Activated T-helper 9 cell treated with anti-CD3 and anti-CD28 coated beads, Interleukin-2, amount 50 U/mL, for 16 hours (primary cell): ENCODE data around the gene TEF.
A peak's percentile ranks its signal among the peaks of the same experiment; 100 is the strongest.

ENCODE experiments used
- DNase-seq: peaks from one replicate; pipeline ENCODE4 v3.0.0-alpha.2; 2020; ENCODE audit warnings: low read depth

The TEF gene

DNA sequence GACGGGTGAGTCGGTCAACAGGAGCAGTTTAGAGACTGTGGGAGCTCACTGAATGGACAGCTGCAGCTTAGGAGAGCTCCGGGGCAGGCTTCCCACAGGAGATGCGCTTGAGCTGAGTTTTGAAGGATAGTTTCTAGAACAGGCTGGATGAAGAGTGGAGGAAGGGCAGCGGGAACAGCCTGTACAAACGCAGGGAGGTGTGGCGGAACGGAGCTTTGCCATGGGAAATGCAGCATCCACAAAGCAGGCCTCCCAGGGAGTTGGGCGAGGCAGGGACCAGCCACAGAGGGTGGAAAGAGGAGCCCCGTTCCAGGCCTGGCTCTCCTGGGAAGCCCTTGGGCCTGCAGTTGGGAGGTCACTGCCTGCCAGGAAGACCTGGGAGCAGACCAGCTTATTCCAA lies 26.8 kb upstream of the TEF start:
- no peak for DNase-seq

DNA sequence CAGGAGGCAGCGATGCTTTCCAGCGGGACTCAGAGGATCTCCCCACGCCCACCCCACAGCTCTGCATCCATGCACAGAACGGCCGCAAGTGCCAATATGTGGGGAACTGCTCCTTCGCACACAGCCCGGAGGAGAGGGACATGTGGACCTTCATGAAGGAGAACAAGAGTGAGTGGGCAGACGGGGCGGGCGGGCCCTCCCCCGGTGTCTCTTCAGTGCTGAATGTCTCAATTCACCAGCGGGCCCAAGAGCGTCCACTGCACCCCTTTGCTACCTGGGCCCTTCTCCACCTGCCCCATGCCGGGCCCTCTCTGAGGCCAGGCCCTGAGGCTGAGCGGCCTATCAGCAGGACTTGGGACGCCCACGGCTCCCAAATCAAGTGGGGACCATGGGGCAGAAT lies 25.8 kb upstream of the TEF start:
- DNase-seq = no peak

DNA sequence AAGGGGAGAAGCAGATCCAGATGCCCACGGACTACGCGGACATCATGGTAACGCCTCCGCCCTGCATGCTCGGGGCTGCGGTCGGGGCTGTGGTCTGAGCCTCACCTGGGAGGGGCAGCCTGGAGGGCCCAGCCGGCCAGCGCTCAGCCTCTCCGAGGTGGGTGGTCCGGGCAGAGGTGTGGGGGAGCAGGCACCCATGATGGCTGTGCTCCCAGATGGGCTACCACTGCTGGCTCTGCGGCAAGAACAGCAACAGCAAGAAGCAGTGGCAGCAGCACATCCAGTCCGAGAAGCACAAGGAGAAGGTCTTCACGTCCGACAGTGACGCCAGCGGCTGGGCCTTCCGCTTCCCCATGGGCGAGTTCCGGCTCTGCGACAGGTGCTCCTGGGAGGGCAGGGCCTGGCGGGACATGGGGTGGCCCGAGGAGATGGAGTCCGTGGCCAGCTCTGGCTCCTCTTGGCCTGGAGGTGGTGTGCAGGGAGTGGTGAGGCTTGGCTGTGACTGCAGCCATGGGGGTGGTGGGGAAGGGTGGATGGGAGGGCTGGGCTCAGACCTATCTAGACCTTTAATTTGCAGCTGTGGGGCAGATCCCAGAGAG lies 25.2 kb upstream of the TEF start:
- DNase-seq = no peak

DNA sequence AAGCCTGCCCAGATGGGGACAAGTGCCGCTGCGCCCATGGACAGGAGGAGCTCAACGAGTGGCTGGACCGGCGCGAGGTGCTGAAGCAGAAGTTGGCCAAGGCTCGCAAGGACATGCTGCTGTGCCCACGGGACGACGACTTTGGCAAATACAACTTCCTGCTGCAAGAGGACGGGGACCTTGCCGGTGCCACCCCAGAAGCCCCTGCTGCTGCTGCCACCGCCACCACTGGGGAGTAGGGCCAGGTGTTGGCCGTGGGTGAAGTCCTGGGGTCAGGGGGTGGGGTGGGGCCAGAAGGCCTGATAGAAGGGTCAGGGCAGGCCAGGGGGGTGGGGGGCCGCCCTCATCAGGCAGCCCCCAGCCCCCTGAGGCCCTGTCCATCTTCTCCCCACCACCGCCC lies 24.6 kb upstream of the TEF start:
- DNase-seq = no peak

DNA sequence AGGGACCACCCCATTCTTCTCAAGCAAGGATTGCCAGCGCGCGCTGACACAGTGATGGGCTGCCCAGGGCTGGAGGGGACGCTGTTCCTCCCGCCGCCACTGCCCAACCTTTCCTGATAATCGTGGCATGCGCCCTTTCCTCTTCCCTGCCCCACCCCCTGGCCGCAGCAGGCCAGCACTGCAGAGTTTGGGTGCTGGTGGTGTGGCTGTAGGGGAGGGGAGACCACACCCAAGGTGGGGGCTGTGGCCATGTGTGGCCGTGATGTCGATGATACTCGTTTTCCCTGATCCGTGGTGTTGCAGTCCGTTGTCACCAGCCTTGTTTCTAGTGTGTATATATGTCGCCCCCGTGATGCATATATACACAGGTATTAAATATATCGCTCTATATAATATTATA lies 22.8 kb upstream of the TEF start:
- DNase-seq = no peak

DNA sequence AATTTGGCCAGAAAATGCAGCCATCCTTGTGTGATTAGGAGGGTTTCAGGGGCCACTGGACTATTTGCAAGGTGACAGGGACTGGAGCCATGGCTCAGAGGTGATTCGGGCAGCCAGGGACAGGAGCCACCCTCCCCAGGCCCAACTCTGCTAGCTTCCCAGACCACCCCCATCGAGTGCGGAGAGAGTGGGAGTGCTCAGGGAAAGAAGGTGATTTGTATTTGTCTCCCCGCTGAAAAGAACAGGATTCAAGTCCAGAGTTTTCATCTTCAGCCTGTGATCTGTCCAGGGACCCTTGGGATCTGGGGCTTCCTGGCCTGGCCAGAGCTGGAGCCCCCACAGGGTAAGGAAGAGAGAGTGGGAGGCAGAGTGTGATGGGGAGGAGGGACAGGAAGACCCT lies 22.4 kb upstream of the TEF start:
- no peak for DNase-seq

DNA sequence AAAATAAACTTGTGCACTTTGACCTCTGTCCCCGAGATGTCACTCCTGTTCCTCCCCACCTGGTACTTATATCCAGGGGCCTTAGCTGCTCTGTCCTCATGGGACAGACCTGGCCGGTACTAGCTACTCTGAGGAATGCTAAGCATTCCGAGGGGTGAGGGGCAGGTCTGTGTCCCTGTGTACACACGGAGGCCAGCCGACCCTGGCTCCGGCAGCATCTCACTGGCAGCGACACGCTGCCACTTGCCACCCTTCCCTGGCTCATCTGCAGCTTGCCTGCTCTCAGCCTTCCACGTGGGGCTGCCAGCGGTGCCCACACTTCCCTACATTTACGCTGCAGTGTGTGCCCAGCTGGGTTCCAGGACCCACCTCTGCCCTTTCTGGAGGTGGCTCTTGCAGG lies 21.6 kb upstream of the TEF start:
- DNase-seq = no peak

DNA sequence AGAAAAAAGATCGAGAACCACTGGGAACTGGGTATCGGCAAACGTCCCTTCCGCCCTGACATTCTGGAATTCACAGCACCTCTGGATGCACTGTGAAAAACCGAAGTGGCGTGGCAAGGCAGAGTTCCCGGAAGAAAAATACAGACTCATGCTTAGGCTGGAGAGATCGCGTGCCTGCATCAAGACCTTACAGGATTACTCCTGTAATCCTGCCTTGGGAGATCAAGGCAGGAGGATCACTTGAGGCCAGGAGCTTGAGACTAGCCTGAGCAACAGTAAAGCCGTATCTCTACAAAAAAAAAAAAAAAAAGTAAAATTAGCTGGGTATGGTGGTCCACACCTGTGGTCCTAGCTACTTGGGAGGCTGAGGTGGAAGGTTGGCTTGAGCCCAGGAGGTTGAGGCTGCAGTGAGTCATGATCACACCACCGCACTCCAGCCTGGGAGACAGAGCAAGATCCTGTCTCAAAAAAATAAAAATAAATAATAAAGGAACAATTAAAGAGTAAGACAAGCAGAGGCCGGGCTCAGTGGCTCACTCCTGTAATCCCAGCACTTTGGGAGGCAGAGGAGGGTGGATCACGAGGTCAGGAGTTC lies 19.9 kb upstream of the TEF start:
- DNase-seq = no peak

DNA sequence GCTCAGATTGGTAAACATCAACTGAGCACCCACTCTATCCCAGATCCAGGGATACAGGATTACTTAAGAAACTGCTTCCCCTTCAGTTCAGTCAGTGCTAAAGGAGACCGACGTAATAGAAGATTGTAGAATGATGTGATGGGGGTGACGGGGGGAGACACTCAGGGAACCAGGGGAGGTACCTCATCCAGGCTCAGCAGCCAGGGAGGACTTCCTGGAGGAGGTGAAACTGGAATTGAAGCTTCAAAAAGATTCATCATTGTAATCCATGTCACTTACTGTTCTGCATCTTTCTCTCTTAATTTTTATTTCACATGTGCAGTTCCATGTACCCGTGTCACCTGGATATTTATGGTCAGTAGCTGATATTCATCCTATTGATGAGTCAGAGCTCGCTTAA lies 19.1 kb upstream of the TEF start:
- no peak for DNase-seq

DNA sequence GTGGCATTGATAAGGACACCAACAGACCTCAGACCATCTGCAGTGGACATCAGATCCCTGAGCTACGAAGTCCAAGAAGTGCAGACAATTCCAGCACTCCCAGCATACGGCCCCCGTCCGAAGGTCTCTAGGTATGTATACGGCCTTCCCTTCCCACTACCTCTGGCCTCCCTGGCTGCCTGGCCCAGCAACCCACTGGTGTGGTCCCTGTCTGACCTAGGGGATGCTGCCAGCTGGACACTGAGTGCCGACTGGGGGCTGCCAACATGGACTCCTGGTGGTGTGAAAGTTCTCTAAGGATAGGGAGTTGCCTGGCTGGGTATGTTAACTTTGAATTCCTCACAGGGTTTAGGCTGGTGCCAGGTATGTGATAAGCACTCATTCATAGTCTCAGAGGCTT lies 17.5 kb upstream of the TEF start:
- DNase-seq = no peak

DNA sequence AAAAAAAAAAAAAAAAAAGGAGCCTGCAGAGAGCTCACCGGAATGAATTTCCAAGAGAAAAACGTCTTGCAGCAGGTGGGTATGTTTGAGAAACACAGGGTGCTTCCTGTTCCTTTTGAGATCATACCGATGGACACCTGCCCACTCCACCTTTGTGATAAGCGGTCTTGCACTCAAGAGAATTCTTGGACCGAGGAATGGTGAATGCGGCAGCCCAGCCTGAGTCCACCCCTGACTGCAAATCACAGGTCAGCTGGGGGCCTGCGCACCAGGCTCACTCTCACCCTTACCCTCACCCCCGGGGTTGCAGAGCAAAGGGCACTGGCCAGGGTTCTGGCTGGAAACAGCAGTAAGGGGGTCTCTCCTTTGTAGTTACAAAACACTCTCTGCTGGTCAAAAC lies 16.8 kb upstream of the TEF start:
- no peak for DNase-seq

DNA sequence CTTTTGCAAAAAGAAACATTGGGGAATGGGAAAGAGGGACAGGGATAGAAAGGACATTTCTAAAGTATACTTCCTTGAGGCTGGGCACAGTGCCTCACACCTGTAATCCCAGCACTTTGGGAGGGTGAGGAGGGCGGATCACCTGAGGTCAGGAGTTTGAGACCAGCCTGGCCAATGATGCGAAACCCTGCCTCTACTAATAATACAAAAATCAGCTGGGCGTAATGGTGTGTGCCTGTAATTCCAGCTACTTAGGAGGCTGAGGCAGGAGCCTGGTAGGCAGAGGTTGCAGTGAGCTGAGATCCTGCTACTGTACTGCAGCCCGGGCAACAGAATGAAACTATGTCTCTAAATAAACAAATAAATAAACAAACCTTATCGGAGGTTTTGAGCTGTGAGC lies 16.3 kb upstream of the TEF start:
- no peak for DNase-seq

DNA sequence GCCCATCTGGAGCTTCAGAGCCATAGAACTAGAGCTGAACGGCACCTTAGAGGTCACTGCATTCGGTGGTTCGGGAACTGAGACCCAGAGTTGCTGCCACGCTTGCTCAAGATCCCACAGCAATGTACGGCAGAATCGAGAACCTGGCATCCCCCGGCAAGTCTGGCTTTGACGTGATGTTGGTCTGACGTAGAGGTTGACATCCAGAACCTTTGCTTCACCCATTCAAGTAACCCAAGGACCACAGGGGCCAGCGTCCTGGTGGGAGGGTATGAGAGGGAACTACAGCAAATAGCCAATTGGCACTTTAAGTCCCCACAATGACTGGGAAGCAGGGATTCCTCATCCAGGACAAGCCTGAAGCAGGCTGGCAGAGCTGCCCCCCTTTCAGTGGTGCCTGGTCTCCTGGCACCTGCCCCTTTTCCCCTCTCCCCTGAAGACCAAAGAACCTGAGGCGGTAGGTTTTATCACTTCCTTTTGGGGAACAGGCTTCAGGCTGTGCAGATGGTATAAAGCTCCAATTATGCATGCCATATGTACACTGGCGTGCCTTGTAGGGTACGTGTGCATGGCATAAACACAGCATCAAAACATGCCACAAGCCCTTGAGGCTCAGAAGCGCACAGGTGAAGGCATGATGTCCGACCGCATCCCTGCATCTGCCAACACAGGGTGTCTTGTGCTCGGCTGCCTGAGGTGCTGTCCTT lies 15.3 kb upstream of the TEF start:
- no peak for DNase-seq

DNA sequence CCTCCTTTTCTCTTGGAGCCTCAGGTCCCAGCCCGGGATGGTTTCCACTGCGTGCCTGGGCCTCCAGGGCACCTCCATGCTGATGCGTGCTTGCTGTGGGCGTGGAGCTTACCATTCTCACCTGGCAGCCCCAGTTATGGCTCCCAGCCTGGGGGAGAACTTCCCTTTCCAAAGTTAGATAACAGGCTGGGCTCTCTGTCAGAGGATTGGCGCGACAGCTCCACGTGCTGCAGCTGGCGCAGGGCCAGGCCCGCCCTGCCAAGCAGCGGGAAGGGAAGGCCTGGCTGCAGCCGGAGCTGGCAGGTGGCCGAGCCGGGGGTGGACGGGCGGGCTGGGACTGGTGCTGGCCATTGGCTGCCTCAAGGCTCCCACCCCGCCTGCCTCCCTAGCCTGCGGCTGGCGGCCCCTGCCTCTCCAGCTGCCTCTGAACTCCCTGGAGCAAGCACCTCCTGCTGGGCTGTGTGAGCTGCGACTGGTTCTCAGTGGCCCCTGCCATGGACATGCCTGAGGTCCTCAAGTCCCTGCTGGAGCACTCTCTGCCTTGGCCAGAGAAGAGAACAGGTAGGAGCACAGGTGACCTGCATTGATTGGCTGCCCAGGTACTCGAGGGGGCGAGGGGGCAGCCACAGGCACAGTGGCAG lies 14.6 kb upstream of the TEF start:
- no peak for DNase-seq

DNA sequence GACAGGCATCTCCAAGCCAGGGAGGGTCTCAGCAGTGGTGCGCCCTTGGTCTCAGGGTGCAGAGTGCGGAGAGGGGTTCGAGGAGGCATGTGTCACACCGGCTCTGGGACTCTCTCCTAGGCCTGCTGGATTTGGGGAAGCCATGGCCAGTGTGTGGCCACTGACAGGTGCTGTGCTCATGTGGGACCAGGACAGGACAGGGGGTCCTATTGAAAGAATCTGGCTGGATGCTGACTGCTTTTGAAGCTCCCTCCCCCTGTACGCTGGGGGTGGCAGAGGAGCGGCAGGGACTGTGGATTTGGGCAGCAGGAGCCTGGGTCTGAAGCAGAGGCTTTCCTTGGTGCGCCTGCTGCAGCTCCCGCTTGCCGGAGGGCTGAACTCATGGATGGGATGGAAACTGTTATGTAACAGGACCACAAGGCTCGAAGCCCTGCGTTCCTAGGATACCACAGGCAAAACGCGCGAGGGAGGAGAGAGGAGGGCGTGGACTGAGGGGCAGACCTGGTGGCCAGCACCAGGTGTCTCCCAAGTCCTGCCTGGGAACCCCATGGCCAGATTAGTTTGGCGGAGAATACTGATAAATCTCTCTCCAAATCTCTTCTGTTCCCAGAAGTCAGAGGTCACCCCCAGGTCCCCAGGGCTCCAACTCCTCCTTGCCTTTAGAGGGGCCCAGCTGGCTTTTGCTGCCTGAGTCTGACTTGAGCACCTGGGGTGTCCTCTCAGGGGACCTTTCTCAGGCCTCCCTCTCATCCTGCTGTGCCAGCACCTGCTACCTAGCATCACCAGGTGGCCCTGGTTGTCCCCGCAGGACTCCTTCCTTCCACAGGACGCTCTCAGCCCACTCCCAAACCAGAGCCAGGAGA lies 13.8 kb upstream of the TEF start:
- DNase-seq = no peak

DNA sequence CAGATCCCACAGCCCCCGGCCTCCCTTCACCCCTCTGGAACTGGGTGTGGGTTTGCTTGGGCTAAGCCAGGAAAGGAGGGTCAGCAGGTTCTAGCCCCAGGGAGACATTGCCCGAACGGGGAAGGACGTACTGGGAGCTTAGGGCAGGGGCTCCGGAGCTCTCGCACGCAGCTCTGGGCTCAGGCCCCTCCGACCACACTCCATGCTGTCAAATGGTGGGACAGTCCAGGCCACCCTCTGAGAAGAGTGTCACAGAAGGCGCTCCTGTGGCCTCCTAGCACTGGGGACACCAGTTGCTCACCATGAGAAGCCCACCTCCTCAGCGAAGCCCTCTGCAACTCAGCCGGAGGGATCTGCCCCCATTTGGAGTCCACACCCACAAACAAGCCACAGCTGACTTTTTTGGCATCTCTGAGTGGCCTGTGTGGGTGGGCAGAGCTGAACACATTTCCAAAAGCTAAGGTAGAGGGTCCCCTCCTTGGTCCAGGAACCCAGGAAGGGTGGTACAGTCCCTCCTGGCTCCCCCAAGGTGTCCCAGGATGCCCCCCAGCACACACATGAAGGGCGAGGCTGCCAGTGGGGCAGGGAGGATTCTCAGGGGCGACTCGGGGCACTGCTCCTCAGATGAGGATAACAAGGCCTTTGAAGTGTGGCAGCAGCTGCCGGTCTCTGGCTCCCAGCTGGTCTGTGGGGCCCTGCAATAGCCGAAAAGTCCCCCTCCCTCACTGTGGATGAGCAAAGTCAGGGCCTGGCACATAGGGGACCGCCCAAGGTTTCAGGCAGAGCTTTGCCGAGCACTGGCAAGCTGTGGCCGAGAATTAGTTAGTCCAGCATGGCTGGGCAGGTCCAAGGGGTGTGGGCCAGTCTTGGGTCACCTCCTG lies 13.0 kb upstream of the TEF start:
- DNase-seq = no peak

DNA sequence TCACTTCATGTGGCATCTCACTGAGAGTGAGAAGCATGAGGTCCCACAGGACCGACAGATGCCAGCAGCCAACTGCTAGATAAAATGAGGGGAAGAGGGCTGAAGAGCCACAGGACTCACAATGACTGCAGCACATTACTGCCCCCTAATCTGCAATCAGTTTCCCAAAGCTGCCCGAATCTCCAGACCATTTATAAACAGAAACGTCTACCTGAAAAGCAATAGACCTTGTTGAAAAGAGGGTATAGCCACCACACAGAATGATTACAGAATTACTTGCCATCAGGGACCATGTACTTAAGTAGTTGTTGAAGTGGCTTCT lies 12.4 kb upstream of the TEF start:
- DNase-seq = no peak

DNA sequence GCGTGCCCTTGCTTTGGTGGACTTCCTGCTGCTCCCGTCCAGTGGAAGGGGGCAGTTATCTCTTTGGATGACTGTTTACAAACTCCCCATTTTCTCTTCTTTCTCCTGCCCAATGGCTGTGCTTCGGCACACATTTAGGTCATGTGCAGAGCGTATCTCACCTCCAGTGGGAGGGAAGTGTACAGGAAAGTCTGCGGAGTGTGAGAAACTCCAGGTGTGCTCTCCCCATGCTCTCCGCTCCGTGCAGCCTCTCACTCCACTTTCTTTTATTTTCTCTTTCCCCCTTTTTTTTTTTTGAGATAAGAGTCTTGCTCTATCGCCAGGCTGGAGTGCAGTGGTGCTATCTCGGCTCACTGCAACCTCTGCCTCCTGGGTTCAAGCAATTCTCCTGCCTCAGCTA lies 11.9 kb upstream of the TEF start:
- DNase-seq = no peak

DNA sequence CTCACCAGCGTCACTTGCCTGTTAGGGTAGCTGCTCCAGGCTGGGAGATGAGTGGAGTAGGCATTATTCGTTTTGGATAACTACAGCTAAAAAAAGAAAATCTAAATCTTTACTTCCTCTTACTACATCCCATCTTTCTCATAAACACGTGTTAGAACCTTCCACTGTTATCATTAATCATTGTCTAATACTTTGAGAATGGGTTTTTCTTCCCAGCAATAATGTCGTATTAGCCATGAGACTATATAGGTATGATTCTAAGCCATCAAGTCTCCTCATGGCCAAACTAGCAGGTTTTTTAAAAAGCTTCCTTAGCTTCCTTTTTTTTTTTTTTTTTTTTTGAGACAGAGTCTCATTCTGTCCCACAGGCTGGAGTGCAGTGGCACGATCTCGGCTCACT lies 3.9 kb upstream of the TEF start:
- DNase-seq = no peak

DNA sequence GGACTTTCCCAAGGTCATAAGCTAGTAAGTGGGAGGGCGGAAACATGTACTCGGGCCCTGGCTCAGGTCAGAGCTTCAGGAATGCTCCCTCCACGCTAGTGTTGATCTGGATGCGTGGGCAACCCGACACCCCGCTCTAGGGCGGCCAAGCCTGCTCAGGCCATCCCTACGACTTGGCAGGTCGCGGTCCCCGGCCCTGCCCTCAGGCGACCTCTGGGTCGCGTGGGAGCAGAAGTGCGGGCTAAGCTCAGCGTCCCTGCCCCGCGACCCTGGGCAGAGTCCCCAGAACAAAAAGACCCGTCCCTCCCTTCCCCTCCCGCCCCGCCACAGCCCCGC lies 781 bp upstream of the TEF start:
- no peak for DNase-seq

DNA sequence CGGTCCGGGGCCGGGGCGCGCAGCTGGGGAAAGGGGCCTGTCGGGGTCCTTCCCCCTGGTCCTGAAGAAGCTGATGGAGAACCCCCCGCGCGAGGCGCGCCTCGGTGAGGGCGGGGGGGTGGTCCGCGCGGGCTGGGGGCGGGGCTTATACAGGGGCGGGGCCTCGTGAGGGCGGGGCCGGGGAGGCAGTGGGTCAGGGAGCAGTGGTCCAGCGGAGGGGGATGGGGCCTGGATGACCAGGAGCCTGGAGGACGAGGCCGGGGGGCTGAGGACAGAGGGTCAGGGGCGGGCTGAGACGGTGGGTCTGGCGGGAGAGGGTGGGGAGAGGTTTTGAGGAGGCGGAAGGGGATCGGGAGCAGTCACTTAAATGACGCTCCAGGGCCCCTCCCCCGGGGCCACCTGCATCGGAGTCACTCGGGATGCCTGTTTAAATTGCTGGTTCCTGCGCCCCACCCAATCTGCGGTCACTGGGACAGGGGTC lies 396 bp downstream of the TEF start:
- DNase-seq = peak; percentile 45

DNA sequence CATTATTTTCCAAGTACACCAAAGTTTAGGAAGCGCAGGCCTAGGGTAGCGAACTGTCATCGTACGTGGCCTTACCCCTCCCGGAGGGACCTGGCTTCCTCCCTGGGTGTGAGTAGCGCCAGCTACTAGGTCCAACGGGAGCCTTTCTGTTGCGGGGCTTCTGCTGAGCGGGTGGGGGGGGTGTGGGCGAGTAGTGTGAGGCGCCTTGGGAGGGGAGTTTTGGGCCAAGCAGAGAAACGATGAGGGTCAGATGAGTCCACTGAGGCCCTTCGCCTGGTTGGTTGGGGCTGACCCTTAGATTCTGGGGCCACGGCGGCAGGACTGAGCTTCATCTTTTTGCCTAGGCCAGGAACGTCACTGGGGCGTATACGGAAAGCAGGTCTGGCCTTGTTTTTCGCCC lies 868 bp downstream of the TEF start:
- no peak for DNase-seq
